NCI-H82 treated with DMSO at 0.1 percent for 48 hours (cell line): Measurements from ENCODE around the gene UNC93A.
"Not testable (repeated sequence)": the region's sequence is repeated elsewhere in the genome, so short reads cannot be mapped to it uniquely, and the experiment has no call there.

Experiments
- DNase-seq: peaks from one replicate; lab custom pipeline; 2025; ENCODE audit not compliant: unreplicated experiment; lab: John Stamatoyannopoulos, UW

UNC93A gene

DNA sequence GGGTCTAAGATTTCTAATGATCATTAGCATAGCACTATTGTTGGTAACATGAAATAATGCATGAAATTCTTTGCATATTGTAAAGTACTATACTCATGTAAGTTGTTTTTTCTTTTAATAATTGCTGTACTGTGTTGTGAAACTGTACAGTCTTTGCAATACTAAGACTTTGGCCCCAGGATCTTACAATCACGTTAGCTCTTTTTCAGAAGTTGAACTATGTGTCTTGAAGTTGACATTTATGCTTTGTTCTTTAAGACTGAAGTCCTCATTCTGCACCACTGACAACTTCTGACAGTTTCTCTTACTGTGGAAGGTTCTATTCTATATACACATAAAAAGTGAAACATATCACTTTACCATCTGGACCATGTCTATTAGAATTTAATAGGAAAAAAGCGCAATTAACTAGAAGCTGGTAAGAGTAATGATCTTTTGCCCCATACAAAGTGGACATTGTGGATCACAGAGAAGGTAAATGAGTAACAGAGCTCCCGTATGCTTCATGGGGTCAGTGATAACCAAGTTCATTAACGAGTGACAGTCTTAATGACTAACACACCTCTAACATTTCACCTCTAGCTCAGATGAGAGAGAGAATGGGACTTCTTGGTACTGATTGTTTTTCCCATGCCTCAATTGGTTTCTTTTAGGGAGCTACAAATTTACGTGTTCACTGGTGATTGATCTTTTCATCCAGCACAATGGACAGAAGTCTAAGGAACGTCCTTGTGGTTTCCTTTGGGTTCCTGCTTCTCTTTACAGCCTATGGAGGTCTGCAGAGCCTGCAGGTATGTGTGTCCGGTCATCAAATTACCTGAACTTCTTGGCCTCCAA, at the start of gene UNC93A:
UNC93A (plus strand) TSS at position 530 of the 837 bp plus-strand sequence; CDS start at position 705, 175 bp downstream.
- DNase-seq: no peak

DNA sequence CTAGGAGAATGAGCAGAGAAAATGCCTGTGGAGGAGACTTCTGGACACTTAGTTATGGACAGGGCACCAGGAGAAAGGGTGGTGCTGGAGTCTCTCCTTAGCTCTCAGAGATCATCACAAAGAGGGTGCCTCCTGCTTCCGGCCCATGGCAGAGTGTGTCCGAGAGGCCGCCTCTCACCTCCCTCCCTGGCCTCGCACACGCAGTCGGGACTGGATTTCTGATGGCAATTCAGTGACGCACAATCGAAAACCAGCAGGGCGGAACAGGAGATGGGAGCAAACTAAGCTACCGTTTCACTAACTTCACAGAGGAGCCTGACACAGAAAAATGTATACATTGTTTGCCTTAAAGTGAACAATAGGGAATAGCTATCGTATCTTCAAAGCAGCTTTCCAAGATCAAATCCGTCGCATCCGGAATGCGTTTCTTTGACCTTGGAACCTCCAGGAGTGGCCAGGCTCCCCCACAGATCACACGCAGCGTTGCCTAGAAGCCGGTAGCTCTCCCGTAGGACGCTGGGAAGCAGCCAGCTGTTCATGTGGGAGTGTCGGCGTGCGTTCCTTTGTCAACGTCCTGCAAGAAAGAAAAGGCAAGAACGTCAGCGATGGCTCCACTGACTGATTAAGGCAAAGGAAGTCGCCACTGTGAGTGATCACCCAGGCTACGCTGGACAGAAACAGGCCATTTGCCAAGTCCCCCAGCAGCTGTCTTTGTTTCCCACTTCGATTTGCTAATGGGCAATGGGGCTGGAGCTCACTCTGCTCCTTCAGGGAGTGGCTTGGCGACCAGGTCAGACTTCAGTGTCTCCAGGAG, 49.6 kb upstream of the UNC93A start:
- not testable (repeated sequence) for DNase-seq

DNA sequence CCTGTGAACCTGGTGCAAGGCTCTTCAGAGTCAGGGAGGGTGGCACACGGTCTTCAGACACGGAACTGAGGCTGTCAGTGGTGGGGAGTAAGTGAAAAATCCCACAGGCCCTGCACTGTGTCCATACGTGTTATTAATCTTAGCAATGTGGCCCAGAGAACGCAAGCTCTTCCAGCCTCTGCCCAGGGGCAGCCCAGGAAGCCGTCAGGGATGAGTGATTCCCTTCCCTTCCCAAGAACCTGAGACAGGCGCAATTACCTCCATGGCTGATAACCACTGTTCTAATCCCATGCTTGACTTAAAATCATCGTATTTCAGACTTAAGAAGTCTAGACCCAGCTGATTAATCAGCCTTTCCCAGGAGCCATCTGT, 49.0 kb upstream of the UNC93A start:
- DNase-seq: not testable (repeated sequence)

DNA sequence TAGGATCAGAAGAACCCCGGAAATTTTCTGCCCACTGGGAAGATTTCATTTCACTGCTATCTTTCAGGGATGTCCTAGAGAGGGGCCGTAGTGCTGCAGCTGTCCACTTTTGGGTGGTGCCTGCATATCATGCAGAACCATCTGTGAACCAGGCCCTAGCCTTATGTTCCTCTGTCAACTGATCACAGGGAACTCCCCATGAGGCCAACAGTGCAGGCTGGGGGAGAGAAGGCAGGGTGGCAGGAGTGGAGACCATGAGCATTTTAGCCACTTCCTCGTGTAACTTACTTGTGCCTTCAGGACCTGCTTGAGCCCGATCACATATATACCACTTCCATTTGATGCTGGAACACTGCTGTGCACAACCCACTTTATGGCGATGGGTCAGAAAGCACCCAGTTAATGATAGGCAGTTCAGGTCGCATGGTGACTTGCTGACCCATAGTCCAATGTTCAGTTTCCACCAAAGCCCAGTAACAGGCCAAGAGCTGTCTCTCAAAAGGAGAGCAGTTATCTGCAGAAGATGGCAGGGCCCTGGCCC, 48.5 kb upstream of the UNC93A start:
- DNase-seq: not testable (repeated sequence)

DNA sequence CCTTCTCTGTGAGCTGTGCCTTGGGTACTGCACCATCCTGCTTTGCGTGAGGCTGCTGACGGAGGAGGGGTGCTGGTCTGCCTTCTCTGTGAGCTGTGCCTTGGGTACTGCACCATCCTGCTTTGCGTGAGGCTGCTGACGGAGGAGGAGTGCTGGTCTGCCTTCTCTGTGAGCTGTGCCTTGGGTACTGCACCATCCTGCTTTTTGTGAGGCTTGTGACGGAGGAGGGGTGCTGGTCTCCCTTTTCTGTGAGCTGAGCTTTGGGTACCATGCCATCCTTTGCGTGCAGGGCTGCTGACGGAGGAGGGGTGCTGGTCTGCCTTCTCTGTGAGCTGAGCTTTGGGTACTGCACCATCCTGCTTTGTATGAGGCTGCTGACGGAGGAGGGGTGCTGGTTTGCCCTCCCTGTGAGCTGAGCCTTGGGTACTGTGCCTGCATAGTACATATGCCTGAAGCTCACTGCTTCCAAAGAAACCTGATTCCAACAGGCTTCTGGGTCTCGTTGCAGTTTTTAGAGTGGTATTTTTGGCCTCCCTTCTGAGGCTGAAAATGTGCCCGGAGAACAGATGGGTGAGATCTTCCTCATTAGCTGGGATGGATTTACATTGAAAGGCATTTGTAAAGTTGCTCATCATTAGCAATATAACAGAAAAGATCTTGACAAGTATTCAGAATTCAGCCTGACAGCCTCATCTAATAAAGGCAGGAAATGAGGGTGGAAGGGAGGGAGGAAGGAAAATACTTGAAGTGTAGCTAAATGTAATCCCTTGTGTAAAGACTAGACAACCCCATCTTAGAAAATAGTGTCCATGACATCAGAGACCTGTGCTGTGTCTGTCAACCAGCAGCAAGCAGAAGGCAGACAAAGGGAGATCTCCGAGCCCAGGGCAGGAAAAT, 46.8 kb upstream of the UNC93A start:
- DNase-seq: no peak

DNA sequence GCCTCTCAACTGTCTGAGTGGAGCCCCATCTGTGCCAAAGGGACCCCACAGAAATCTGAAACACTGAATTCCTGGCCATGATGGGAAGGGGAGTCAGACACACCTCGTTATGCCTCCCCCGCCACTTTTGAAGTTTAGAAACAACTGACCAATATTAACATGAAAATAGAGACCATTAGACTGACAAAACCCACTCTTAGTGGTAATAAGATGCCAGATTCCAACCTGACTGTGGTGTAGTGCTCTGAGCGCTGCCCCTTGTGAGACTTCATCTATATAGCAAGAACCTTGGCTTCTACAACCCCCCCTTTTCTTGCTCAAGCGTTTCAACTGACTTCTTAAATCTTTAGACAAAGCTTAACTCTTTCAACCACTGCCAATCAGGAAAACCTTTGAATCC, 46.1 kb upstream of the UNC93A start:
- no peak for DNase-seq

DNA sequence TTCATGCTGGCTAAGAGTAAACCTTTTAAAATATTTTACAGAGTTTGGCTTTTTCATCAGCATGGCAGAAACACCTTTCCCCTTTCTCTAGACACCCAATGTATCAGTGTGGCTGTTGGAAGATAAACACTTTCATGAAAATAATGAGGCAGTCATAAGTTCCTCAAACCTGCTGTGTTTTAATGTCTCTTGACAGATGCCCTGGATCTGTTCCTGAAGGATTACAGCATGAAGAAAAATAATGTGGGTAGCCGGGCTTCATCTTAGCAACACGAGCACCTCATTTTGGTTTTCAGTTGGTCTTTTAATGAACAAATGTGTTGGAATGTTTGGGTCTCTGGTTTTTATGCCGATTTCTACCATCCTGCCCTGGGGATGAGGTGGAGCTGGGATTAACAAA, 45.5 kb upstream of the UNC93A start:
- DNase-seq: no peak

DNA sequence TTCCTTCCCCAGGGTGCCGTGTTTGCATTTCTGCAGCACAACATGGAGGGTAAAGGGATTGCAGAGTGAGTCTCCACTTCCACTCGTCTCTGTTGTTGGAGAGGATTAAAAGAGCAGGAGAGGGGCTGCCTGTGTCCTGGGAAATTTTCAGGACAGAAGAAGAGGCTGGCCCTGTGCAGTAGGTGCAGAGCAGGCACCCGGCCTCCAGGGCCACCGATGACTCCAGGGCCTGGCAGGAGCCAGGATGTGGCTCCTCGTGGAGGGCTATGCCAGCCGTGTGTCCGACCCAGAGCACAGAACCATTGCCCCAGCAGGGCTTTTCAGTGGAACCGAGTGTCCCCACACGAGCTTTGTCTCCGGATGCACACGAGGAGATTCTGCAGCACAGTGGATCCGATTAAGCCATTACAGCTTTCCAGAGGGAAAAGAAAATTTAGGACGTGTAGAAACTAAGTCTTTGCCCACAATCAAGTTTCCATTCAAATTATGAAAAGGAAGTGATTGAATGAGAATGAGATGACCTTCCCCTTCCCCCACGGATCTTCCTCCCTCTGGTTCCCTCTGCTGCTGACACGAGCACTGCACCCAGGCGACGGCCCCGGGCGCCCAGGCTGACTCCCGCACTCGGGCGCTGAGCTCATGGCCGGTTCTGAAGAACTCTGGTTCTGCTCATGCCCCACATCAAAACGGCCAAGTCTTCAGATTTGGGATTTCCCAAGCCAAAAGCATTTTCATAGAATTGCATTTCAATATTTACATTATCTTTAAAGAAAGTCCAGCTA, 43.1 kb upstream of the UNC93A start:
- DNase-seq: no peak

DNA sequence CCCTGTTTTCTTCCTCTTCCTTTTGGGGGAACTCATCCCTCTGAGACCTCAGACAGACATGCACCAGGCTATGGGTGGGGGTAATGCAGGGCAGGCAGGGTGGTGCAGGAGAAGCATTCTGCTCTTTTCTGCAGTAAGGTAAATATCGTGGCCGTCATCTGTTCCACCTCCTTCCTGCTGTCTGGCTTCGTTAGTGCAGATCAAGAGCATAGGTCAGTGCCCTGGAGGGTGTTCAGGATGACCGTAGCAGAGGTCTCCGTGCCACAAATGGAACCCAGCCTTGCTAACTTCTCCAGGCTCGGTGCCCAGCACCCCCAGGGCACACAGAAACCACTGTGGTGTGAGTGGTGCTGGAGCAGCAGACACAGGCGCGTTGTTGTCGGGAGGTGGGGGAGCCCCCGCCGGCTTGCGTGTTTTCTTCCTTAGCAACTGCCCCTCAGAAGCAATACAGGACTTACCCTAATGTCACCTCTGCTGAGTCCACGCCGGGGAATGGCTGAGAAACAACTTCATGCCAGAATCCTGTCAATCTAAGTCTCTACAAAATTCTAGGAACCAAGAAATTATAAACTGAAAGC, 42.1 kb upstream of the UNC93A start:
- not testable (repeated sequence) for DNase-seq

DNA sequence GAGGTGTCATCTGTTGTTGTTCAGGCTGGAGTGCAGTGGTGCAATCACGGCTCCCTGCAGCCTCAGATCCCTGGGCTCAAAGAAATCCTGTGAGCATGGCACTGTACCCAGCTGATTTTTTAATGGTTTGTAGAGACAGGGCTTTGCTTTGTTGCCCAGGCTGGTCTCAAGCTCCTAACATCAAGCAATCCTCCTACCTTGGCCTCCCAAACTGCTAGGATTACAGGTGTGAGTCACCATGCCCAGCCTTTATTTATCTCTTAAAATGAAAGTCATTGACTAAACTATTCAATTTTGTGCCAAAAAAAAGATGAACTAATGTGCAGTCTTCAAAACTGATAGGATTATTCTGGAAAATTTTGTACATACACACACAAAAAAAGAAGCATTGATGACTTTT, 38.8 kb upstream of the UNC93A start:
- no peak for DNase-seq

DNA sequence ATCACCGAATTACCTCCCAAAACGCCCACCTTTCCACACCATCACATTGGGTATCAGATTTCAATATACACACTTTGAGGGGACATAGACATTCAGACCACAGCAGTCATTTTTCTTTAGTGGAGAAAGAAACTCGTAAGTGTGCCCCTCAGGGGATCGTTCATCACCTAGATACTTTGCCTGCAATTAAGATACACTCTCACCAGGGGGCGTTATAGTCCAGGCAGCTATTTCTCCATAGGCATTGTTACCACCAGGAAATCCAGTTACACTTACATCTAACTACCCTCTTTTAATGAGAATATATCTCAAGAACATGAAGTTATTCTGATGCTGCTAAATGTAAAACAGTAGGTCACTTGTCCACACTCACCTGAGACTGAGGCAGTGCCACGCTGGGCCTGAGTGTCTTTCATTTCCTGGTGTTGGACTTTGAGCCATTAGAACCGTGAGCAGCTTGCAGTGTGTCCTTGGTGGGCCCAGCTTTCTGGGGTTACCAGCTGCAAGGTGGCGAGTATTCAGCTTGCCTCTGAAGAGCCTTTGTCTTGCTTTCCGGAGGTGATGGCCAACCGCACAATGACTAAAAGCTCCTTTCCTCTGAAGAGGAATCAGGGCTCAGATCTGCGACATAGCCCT, 35.1 kb upstream of the UNC93A start:
- no peak for DNase-seq

DNA sequence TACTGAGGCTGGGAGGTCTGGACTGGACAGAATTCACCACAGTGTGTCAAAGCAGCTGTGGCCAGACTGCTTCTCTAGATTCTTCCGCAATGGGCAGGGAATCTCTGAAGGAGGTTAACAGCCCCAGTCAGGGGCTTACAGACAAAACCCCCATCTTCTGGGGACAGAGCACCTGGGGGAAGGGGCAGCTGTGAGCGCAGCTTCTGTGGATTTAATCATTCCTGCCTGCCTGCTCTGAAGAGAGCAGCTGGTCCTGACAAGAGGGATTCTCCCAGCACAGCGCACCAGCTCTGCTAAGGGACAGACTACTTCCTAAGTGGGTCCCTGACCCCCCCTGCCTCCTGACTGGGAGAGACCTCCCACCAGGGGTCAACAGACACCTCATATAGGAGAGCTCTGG, 32.5 kb upstream of the UNC93A start:
- DNase-seq: no peak

DNA sequence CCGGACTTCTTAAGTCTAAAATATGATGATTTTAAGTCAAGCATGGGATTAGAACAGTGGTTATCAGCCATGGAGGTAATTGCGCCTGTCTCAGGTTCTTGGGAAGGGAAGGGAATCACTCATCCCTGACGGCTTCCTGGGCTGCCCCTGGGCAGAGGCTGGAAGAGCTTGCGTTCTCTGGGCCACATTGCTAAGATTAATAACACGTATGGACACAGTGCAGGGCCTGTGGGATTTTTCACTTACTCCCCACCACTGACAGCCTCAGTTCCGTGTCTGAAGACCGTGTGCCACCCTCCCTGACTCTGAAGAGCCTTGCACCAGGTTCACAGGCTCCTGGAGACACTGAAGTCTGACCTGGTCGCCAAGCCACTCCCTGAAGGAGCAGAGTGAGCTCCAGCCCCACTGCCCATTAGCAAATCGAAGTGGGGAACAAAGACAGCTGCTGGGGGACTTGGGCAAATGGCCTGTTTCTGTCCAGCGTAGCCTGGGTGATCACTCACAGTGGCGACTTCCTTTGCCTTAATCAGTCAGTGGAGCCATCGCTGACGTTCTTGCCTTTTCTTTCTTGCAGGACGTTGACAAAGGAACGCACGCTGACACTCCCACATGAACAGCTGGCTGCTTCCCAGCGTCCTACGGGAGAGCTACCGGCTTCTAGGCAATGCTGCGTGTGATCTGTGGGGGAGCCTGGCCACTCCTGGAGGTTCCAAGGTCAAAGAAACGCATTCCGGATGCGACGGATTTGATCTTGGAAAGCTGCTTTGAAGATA, 24.9 kb upstream of the UNC93A start:
- not testable (repeated sequence) for DNase-seq

DNA sequence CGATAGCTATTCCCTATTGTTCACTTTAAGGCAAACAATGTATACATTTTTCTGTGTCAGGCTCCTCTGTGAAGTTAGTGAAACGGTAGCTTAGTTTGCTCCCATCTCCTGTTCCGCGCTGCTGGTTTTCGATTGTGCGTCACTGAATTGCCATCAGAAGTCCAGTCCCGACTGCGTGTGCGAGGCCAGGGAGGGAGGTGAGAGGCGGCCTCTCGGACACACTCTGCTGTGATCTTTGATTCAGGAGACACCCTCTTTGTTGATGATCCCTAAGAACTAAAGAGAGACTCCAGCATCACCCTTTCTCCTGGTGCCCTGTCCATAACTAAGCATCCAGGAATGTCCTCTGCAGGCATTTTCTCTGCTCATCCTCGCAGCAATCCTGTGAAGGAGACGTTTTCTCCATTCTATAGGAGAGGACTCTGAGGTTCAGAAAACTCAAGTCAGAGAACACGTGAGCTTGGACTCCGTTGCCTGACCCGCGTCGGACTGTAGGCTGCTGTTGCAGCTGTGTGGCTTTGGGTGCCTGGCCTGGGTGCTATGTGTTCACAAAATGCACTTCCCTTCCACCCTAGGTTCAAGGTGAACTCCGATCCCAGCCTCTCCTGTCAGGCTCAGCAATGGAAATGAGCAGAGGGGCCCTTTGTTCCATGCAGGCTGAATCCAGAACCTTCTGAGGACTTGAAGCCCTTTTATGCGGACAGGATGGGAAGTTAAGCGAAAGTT, 24.1 kb upstream of the UNC93A start:
- no peak for DNase-seq

DNA sequence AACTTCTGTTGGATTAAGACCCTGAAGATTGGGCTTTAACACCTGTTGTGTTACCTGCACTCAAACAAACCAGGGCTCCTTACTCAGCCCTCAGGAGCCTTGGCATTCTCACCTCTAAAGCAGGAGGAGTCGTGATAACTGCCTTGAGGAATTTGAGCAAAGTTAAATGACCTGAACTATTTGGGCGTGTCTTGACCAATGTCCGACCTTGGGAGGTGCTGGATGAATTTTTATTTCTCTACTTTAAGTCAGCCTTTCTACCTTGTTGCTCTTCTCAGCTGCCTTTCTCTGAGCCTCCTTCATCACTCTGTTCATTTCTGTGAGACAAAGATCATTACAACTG, 23.6 kb upstream of the UNC93A start:
- not testable (repeated sequence) for DNase-seq

DNA sequence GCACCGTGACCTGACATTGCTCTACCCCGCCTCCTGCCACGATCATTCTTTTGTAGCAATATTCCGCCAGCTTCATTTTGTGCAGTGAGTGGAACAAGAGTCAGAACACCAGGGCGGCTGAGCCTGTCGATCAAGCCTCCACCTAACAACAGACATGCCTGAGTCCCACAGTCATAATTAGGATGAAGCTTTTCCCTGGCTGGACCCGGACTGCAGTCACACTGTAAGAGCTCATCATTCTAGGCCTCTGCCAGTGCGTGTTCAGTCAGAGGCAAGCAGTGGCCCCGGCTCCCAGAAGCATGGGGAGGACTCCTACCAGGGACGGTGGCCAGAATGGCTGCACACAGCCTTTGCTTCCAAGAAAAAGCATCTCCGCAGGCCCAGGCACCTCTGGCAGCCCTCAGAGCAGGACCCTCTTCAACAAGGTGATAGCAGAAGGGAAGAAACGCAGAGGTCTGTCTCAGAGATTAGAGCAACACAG, 23.2 kb upstream of the UNC93A start:
- no peak for DNase-seq

DNA sequence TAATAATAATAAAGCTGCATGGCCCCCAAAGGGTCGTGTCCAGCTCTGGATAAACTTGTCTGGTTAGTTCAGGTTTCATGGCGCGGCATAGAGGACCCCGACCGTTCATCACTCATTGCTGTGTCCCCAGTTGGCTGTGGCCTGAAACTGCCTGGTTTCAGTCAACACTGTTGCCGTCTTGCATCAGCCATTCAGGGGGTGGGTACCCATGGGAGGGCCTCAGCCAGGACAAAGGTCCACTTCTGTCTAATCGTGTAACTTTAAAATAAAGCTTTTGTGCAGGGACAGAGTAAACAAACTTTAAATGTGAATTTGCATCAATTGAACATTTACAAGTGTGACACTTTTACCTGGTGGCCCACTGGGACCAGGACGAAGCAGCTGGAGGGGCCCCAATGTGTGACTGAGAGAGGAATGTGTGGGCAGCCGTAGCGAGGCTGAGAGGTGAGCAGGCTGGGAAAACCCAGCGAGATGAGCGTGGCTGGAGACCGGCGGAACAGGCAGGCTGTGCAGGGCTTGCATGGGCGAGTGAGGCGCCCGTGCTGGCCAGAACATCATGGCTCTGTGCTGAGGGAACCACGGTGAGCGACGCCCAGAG, 22.3 kb upstream of the UNC93A start:
- no peak for DNase-seq
